Fibroblast of mammary gland (primary cell): ENCODE measurements around the gene TBXA2R.
"Not testable (repeated sequence)": the region's sequence is repeated elsewhere in the genome, so short reads cannot be mapped to it uniquely, and the experiment has no call there.

Source experiments
- DNase-seq: peaks from one replicate; pipeline ENCODE4 v3.0.0-alpha.2; 2010; ENCODE audit warnings: low read depth
- H3K4me3 ChIP-seq: 2 replicates; pipeline ENCODE4 v1.5.1; 2011; ENCODE audit warnings: low read depth, mild to moderate bottlenecking, low read length, moderate library complexity; ENCODE audit not compliant: control insufficient read depth
- CTCF ChIP-seq: conservative IDR thresholded peaks from 2 replicates; pipeline ENCODE4 v1.5.1; 2011; ENCODE audit warnings: low read depth, low read length, inconsistent platforms; ENCODE audit not compliant: control insufficient read depth, insufficient read depth

The TBXA2R gene

DNA sequence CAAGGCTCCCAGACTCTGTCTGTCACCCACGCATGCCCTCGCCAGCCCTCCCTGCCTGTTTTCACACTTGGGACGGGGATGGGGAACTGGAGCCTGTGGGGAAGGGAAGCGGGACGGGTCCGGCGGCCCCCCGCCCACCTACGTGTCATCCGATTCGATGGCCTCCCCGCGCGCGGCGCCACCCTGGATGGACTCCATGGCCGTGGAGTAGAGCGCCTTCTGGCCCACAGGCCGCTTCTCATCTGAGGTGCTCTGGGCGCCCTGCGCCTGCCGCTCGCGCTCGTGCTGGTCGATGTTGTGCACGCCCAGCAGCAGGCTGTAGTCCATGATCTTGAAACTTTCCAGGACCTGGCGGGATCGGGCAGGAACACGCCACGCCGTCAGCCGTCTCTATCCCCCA is 45.0 kb upstream of the TBXA2R start:
- TF ChIP-seq CTCF: no peak
- no peak for DNase-seq
- H3K4me3 ChIP-seq: no peak overlapping the region

DNA sequence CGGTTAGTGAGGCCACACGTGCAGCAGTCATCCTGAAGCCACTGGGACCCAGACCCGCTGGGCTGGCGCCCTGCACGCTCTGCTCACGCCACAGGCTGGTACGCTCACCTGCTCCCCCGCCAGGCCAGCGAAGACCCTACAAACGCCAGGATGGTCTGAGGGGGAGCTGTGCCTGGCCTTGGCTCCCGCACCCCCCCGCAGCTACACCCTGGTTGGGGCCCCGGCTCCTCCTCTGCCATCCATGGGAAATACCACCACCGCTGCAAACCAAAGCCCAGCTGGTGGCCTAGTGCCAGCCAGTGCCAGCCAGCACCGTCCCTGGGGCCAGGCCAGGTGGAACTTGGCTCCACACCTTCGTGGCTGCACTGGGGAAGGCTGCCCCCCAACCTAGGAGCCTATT is 43.2 kb upstream of the TBXA2R start:
- no peak for TF ChIP-seq CTCF
- no peak overlapping the region for H3K4me3 ChIP-seq

DNA sequence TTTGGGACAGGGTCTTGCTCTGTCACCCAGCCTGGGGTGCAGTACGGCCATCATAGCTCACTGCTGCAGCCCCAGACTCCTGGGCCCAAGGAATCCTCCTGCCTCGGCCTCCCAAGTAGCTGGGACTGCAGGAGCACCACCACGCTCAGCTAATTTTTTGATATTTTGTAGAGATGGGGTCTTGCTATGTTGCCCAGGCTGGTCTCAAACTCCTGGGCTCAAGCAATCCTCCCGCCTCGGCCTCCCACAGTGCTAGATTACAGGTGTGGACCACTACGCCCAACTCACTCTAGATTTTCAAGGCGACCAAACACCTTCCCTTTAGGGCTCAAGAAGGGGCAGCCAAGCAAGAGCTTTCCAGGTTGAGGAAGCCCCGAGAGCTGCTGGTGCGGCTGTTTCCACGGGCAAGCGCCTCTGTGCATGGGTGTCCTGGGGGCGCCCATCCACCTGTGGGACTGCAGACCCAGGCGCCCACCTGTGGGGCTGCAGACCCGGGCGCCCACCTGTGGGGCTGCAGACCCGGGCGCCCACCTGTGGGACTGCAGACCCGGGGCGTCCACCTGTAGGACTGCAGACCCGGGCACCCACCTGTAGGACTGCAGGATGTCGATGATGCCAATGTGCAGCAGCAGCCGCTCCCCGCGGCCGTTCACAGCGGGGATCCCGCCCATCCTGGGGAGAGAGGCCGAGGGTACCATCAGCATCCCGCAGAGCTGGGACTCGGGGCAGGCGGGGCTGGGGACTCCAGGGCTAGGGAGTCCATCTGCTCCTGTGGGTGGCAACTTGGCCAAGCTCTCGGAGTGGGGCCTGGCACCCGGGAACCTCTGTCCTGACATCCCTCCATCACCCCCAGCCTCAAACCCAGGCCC is 41.6 kb upstream of the TBXA2R start:
- no peak overlapping the region for H3K4me3 ChIP-seq
- no peak for DNase-seq
- no peak for TF ChIP-seq CTCF

More for the DNA sequence above, 43.2 kb upstream of the TBXA2R start:
- DNase-seq: no peak

DNA sequence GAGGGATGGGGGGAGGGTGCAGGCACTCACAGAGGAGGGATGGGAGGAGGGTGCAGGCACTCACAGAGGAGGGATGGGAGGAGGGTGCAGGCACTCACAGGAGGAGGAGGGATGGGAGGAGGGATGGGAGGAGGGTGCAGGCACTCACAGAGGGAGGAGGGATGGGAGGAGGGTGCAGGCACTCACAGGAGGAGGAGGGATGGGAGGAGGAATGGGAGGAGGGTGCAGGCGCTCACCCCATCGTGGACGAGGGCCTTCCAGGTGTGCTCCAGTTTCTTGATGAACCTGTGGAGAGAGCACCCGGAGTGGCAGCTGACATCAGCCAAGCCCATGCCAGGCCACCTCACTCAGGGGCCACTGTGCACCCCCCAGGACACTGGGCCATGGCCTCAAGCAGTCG is 40.4 kb upstream of the TBXA2R start:
- not testable (repeated sequence) for DNase-seq, H3K4me3 ChIP-seq

DNA sequence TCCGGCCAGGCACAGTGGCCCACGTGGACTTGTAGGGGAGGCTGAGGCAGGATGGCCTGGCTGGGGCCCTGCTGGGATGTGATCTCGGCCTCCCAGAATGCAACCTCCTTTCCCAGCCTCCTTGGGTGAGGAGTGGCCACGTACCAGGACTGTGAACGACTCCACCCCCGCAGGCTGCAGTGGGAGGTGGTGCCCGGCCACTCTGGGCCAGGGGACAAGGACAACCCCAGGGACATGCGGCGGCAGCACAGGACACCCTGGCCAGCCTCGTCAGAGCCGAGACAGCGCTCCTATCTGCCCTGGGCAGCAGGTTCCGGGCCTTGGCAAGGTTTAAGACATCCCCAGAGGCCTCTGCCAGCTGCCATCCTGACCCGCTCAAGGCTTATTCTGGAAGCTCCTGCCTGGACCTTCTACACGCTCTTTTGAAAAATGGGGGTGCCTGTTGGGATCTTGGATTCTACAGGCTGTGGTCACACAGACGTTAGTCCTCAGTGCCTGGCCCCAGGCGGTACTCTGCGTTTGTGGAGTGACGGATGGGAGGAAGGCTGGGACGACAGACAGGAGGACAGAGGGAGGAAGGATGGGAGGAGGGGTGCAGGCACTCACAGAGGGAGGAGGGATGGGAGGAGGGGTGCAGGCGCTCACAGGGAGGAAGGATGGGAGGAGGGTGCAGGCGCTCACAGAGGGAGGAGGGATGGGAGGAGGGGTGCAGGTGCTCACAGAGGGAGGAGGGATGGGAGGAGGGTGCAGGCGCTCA is 39.8 kb upstream of the TBXA2R start:
- no peak overlapping the region for H3K4me3 ChIP-seq
- DNase-seq: no peak
- no peak for TF ChIP-seq CTCF

DNA sequence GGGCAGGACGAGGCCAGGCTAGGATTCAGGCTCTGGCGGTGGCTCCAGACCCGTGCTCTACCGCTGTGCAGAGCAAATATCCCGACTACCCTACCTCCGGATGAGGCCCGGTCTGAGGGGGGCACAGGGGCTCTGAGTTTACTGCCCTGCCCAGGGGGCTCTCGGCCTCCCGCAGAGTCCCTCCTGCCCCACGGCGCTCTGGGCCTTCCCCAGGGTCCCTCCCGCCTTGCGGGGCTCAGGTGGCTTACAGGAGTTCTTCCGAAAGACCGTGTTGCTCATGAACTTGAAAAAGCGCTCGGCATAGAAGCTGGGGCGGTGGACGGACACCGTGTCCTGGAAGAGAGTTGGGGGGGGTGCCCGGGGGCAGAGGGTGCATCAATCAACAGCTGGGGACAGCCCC is 39.1 kb upstream of the TBXA2R start:
- H3K4me3 ChIP-seq: no peak overlapping the region
- no peak for TF ChIP-seq CTCF
- no peak for DNase-seq

DNA sequence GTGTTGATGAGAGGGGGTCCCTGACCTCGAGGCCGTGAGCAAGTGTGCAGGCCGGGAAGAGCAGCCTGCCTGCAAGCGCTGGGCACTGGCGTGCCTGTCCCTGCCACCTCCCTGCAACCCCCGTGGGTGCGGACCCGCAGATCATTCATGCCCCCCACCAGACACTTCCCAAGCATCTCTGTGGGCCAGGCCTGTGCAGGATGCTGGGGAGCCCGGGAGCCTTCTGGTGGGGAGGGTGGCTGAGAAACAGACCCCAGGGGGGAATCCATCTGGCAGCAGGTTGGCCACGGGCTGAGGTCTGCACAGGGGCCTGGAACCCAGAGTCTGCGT is 38.4 kb upstream of the TBXA2R start:
- H3K4me3 ChIP-seq: no peak overlapping the region
- no peak for TF ChIP-seq CTCF
- no peak for DNase-seq
